WTC11 (cell line): ENCODE measurements around the gene OR9Q1.

Source experiments
- TF ChIP-seq, protein P1 (sequence below): sonication (generic); formaldehyde crosslinking; IDR thresholded peaks from 2 replicates; pipeline ENCODE4 v1.8.0; 2023; ENCODE audit warnings: missing genetic modification reagents, mild to moderate bottlenecking, borderline replicate concordance
- TF ChIP-seq, protein P2 (sequence below): sonication (generic); formaldehyde crosslinking; conservative IDR thresholded peaks from 2 replicates; pipeline ENCODE4 v1.8.1; 2022; ENCODE audit warnings: mild to moderate bottlenecking, missing genetic modification reagents

DNA sequence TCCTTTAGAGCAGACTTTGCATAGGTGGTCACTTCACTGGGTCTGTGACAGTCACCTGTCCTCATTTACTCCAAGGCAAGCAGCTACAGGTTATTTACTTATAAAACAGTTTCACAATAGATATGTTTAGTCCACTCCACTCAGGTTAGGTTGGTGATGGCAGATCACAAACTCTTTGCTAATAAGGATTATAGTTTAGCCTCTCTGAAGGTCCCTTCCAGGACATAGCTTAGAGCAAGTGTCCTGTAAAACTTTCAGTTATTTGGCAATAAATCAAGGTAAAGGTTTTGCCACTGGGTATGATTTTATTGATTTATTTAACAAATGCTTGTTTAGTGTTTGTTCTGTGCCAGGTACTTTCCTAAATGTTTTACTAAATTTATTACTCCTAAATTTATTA lies 15.9 kb downstream of the OR9Q1 start:
- TF ChIP-seq, protein P1, sequence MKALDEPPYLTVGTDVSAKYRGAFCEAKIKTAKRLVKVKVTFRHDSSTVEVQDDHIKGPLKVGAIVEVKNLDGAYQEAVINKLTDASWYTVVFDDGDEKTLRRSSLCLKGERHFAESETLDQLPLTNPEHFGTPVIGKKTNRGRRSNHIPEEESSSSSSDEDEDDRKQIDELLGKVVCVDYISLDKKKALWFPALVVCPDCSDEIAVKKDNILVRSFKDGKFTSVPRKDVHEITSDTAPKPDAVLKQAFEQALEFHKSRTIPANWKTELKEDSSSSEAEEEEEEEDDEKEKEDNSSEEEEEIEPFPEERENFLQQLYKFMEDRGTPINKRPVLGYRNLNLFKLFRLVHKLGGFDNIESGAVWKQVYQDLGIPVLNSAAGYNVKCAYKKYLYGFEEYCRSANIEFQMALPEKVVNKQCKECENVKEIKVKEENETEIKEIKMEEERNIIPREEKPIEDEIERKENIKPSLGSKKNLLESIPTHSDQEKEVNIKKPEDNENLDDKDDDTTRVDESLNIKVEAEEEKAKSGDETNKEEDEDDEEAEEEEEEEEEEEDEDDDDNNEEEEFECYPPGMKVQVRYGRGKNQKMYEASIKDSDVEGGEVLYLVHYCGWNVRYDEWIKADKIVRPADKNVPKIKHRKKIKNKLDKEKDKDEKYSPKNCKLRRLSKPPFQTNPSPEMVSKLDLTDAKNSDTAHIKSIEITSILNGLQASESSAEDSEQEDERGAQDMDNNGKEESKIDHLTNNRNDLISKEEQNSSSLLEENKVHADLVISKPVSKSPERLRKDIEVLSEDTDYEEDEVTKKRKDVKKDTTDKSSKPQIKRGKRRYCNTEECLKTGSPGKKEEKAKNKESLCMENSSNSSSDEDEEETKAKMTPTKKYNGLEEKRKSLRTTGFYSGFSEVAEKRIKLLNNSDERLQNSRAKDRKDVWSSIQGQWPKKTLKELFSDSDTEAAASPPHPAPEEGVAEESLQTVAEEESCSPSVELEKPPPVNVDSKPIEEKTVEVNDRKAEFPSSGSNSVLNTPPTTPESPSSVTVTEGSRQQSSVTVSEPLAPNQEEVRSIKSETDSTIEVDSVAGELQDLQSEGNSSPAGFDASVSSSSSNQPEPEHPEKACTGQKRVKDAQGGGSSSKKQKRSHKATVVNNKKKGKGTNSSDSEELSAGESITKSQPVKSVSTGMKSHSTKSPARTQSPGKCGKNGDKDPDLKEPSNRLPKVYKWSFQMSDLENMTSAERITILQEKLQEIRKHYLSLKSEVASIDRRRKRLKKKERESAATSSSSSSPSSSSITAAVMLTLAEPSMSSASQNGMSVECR (CRISPR knock-in tag) = no peak
- TF ChIP-seq, protein P2, sequence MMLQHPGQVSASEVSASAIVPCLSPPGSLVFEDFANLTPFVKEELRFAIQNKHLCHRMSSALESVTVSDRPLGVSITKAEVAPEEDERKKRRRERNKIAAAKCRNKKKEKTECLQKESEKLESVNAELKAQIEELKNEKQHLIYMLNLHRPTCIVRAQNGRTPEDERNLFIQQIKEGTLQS = no peak
